ENCODE data around the gene MDP1. TPM values are rescaled to one million over a fixed set of nuclear protein-coding genes. Genes with fewer than 3 reads are reported as not detected.

The MDP1 gene
- polyA plus RNA-seq (2012; ENCODE audit: insufficient read depth, insufficient read length, low read depth) = 43.6 TPM

DNA sequence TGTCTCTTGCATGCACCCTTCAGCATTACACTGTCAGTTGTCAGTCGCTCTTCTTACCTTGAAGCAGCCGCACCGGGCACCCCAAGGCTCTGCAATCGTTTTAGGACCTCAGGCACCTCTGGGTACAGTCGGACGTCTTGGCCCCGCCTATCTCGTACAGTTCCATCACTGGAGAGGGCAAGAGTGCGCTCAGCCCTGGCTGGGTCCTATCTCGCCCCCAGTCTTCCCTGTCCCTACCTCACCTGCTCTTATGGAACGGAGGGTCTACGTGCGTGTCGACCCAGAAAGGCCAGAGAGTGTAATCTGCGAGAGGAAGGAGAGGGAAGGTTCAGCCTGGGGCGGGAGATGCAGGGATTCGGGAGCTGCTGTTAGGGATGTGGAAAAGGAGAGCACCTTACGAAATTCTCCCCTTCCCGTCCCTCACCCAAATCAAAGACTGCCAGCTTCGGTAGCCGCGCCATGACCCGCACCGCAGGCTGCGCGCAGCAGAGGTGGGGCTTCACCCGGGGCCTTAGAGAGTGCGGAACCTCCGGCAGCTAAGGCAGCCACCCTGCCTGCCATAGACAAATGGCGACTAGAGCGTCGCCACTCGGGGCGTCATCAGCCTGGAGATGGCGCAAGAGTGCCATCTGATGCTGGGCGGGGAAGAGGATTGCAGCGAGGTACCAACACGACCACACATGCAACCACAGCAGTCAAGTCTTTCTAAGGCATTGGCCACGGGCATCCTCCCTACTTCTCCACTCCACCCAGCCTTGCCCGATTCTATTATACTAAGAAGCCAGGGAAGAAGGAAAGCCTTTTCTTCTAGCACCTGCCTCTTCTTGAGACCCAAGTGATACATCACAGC is at the start of gene MDP1:
MDP1 (minus strand) TSS at position 572 of the 850 bp plus-strand sequence; CDS start at position 461, 111 bp downstream.
- Histone ChIP-seq H3K36me3 (peaks cover 4% of the 10 kb centered on the region; the same call in 1 of the 2 replicates), H3K4me3 (ENCODE audit: low read depth, low read length) (peak within 1 kb of the TSS; percentile 91), H3K9me3 (no peaks in the 10 kb centered on the region), H3K4me1 (no peaks in the 10 kb centered on the region), H3K27me3 (no peaks in the 10 kb centered on the region)
- peak; percentile 88 for DNase-seq
- TF ChIP-seq, protein P1, sequence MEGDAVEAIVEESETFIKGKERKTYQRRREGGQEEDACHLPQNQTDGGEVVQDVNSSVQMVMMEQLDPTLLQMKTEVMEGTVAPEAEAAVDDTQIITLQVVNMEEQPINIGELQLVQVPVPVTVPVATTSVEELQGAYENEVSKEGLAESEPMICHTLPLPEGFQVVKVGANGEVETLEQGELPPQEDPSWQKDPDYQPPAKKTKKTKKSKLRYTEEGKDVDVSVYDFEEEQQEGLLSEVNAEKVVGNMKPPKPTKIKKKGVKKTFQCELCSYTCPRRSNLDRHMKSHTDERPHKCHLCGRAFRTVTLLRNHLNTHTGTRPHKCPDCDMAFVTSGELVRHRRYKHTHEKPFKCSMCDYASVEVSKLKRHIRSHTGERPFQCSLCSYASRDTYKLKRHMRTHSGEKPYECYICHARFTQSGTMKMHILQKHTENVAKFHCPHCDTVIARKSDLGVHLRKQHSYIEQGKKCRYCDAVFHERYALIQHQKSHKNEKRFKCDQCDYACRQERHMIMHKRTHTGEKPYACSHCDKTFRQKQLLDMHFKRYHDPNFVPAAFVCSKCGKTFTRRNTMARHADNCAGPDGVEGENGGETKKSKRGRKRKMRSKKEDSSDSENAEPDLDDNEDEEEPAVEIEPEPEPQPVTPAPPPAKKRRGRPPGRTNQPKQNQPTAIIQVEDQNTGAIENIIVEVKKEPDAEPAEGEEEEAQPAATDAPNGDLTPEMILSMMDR (IDR thresholded peaks at IDR 0.05; ENCODE audit: low read depth, low read length) = peak; percentile 76

DNA sequence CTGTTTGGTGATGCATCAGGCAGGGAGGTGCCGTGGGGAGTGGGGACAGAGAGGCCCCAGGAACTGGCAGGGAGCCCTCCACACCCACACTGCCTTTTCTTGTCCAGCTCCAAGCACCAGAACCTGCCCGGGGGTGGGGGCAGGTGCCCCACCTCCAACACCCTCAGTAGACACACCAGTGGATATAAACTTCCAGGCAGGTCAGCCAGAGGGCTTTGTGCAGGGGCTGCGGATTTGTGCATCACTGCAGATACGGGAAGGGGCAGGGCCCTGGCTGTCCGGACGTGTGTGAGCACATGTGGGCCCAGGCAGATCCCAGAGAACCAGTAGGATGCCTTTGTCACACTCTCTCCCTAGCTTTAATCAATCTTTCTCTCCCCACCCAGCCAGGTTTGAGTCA is 48.4 kb upstream of the MDP1 start:
- Histone ChIP-seq H3K27me3 (no peaks in the 10 kb centered on the region), H3K9me3 (no peaks in the 10 kb centered on the region), H3K4me3 (ENCODE audit: low read depth, low read length) (no peak overlapping the region), H3K4me1 (no peaks in the 10 kb centered on the region), H3K36me3 (no peaks in the 10 kb centered on the region)
- TF ChIP-seq, protein P1 (IDR thresholded peaks at IDR 0.05; ENCODE audit: low read depth, low read length) = no peak
- no peak for DNase-seq

DNA sequence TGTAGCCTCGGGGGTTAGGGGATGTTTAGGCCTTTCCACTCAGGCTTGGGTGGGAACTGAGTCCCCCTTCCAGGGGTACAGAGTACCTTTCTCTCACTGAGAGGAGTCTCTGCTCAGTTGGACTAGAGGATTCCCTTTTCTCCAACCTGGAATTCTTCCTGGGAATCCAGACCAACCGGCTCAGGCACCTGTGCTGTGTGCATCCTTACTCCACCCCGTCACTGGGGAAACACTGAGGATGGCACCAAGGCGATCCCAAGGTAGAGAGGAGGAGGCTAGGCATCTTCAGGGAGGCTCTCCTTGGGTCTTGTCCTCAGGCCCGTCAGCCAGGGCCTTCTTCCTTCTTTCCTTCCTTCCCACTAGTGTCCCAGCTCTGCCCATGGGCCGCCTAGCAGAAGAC is 48.0 kb upstream of the MDP1 start:
- Histone ChIP-seq H3K4me3 (ENCODE audit: low read depth, low read length) (no peak overlapping the region), H3K27me3 (no peaks in the 10 kb centered on the region), H3K4me1 (no peaks in the 10 kb centered on the region), H3K36me3 (no peaks in the 10 kb centered on the region), H3K9me3 (no peaks in the 10 kb centered on the region)
- TF ChIP-seq, protein P1 (IDR thresholded peaks at IDR 0.05; ENCODE audit: low read depth, low read length) = no peak
- DNase-seq = no peak

DNA sequence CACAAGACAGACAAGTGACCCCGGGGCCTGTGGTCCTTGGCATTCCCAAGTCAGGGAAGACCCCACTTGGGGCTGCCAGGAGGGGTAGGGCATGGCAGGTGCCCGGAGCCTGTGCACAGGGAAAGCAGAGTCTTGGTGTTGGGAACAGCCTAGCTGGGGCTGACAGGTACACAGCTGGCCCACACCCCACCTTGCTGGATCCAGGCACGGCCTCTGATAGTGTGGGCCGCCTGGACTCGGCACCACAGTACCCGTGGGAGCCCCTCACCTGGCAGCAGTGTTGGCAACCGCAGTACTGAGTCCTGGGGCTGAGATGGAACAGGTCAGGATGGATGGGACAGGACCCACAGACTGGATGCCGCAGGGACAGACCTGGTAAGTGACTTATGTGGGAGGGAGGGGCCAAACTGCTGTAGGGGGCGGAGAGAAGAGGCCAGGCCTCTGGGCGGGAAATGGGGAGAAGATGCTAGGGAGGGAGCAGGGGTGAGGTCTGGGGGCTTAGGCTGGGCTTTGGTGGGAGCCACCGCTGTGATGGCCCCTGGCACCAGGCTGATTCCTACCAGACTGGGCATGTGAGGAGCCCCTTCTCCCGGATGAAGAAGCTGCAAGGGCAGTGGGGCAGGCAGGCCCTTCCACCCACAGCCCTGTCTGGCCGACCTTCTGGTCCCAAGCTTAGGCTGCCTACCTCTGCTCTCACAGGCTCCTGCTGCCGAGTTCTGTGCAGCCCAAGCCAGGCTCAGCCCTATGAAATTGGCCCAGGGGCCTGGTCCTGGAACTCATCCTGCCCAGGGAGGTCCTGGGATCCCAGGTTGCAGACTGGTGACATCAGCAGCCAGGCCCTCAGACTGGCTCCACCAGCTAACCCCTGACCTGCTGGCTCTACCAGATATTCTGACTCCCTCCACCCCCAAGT is 47.2 kb upstream of the MDP1 start, which contains the start of gene TGM1:
TGM1 (minus strand) TSS at position 357 of the 913 bp plus-strand sequence. CDS start 825 bp downstream, outside the sequence.
- Histone ChIP-seq H3K36me3 (no peaks in the 10 kb centered on the region), H3K4me1 (no peaks in the 10 kb centered on the region), H3K9me3 (no peaks in the 10 kb centered on the region), H3K27me3 (no peaks in the 10 kb centered on the region), H3K4me3 (ENCODE audit: low read depth, low read length) (no peak within 1 kb of the TSS)
- DNase-seq = no peak
- TF ChIP-seq, protein P1 (IDR thresholded peaks at IDR 0.05; ENCODE audit: low read depth, low read length) = no peak

DNA sequence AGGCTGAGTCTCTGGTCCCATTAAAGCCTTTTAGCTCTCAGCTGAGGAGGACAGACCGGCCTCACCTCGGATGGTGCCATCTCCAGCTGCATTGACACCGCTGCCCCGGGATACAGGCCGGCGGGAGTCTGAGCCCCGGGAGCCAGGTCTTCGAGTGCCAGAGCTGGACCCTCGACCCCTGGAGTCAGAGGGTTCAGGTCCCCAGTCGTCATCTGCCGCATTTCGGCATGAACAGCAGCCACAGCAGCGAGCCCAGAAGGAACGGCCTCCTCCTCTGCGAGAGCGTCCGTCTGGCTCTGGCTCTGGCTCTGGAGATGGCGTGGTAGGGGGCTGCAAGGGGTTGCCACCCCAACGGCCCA is 46.1 kb upstream of the MDP1 start:
- TF ChIP-seq, protein P1 (IDR thresholded peaks at IDR 0.05; ENCODE audit: low read depth, low read length) = no peak
- H3K4me1 ChIP-seq = no peaks in the 10 kb centered on the region
- H3K4me3 ChIP-seq (ENCODE audit: low read depth, low read length) = no peak overlapping the region
- H3K36me3 ChIP-seq = no peaks in the 10 kb centered on the region
- no peaks in the 10 kb centered on the region for H3K9me3 ChIP-seq
- DNase-seq = no peak
- H3K27me3 ChIP-seq = no peaks in the 10 kb centered on the region

All from BE2C (cell line).